OCI-LY1 (cell line): ENCODE data around the gene HS3ST3B1.

Source experiments
- CTCF ChIP-seq: fragments of 200-600 bp; sonication (generic), shearing (Covaris generic); IDR thresholded peaks from 2 replicates; pipeline ENCODE4 v1.5.1; 2017; ENCODE audit warnings: mild to moderate bottlenecking, antibody characterized with exemption, low read length, moderate library complexity, mixed read lengths
- EZH2 ChIP-seq: fragments of 200-600 bp; sonication (generic), shearing (Covaris generic); IDR thresholded peaks from 2 replicates; pipeline ENCODE4 v1.8.0; 2017; ENCODE audit warnings: borderline replicate concordance, mixed run types, mild to moderate bottlenecking, antibody characterized with exemption, low read length, moderate library complexity, mixed read lengths

- TF ChIP-seq CTCF (no peak), EZH2 (no peak)
Measured at GRCh38 chr17:14346801-14347200, 45.9 kb downstream of the HS3ST3B1 start.
